HG02571 (cell line): ENCODE results near the gene RSPH3.
"Not testable (repeated sequence)": the region's sequence is repeated elsewhere in the genome, so short reads cannot be mapped to it uniquely, and the experiment has no call there.

ENCODE experiments used
- ATAC-seq: cut with Tn5 transposase; IDR thresholded peaks from one replicate; pipeline ENCODE4 v1.9.1; 2021; ENCODE audit warnings: mild to moderate bottlenecking, moderate library complexity; ENCODE audit not compliant: unreplicated experiment

RSPH3 gene

GRCh38 chr6:159025224-159025623 is 25.2 kb upstream of the RSPH3 start:
- not testable (repeated sequence) for ATAC-seq

DNA sequence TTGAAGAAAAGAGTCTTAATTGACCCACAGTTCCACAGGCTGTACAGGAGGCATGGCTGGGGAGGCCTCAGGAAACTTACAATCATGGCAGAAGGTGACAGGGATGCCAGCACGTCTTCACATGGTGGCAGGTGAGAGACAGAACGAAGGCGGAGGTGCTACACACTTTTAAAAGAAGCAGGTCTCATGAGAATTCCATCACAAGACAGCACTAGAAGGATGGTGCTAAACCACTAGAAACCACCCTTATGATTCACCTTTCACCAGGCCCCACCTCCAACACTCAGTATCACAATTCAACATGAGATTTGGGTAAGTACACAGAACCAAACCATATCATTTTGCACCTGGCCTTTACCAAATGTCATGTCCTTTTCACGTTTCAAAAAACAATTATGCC is 23.9 kb upstream of the RSPH3 start:
- no peak for ATAC-seq

DNA sequence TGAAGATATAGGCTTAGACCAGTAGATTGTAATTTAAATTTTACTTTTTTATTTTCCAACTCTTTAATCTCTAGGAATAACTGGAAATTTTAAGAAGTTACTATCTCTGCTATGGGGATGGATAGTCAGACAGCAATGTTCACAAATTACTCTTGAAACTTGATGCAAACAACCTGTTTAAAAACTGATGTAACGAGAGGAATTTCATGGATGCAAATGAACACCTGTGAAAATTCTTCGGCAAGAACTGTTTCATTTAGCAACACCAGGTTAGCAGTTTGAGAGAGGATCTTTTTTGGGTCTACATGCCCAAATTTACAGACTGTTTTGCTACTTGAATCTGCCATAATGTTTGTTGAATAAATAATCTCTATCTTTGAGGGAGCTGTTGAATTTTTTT is 20.0 kb upstream of the RSPH3 start:
- no peak for ATAC-seq

DNA sequence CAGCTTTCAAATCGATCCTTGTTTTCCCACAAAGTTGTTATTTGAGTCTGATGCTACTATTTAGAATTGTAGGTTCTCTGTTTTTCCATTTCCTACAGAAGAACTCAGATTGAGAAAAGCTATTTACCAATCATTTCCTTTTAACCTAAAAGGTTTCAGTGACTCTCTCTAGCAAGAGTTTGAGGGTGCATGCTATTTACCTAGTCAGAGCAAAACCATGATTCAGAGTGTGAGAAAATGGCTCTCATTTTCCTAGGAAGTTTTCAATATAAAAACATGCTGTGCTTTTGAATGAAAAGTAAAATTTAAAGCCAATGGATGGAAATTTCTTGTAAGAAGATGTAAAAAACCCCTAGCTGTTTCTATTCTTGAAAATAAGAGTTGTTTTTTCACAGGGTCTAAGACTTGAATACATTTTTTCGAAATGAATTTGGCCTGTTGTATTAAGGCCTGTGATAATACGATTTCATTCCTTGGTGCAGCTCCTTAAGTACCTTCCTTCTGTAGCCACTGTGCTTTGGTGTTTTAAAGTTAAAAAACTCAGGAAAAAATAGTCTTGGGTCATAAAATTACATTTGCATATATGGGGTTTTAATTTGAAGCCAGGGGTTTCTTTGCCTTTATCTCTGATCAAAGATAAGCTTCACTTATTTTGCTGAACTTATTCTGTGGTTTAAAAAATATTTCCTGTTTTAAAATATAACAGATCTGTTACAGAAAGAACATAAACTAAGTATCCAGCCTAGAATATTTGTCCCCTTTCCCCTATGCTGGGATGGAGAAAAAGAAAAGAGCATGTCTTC is 18.0 kb upstream of the RSPH3 start:
- no peak for ATAC-seq

DNA sequence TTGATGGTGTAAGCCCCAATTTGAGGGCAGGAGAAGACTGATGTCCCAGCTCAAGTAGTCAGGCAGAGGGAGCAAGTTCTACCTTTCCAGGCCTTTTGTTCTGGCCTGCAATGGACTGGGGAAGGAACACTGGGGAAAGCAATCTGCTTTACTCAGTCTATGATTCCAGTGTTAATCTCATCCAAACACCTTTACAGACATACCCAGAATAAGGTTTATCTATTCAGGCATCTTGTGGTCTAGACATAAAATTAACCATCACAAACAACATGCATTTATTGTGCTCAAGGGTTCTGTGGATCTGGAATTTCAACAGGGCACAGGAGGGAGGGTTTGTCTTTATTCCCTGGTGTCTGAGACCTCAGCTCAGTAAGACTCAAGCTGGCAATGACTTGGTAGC is 14.4 kb upstream of the RSPH3 start:
- ATAC-seq = no peak

- no peak for ATAC-seq
Measured at GRCh38 chr6:159013229-159013628, 13.2 kb upstream of the RSPH3 start.

GRCh38 chr6:159012201-159012600 is 12.2 kb upstream of the RSPH3 start:
- ATAC-seq = no peak

DNA sequence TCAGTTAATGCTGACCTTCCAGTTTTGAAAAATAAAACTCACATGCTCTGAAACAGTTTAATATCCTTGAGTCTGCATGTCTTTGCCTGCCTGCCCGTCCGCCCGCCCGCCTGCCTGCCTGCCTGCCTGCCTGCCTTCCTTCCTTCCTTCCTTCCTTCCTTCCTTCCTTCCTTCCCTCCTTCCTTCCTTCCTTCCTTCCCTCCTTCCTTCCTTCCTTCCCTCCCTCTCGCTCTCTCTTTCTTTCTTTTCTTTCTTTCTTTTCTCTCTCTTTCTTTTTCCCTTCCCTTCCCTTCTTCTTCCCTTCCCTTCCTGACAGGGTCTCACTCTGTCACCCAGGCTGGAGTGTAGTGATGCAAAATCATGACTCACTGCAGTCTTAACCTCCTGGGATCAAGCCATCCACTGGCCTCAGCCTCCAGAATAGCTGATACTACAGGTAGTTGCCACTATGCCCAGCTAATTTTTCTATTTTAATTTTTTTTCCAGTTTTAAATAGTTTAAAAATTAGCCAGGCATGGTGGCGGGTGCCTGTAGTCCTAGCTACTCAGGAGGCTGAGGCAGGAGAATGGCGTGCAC is 10.1 kb upstream of the RSPH3 start:
- not testable (repeated sequence) for ATAC-seq

DNA sequence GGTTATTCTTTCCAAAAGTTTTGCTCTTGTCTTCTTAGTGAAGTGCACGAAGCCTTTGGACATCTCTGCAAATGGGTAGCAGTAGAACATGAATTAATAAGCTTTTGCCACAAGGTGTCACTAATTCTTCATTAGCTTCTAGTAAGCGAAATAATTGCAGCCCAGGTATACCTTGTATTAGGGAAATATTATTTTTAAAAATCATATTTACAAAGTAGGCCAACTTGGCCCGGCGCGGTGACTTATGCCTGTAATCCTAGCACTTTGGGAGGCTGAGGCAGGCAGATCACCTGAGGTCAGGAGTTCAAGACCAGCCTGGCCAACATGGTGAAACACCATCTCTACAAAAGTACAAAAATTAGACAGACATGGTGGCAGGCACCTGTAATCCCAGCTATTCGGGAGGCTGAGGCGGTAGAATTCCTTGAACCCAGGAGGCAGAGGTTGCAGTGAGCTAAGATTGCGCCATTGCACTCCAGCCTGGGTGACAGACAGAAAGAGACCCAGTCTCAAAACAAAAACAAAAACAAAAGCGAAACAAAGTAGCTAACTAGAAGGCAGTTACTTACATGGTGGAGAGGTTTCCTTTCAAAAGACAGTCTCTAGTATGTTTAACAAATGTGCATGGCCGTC is 8.8 kb upstream of the RSPH3 start:
- peak; percentile 62 for ATAC-seq

GRCh38 chr6:159007510-159007909 is 7.5 kb upstream of the RSPH3 start:
- no peak for ATAC-seq

DNA sequence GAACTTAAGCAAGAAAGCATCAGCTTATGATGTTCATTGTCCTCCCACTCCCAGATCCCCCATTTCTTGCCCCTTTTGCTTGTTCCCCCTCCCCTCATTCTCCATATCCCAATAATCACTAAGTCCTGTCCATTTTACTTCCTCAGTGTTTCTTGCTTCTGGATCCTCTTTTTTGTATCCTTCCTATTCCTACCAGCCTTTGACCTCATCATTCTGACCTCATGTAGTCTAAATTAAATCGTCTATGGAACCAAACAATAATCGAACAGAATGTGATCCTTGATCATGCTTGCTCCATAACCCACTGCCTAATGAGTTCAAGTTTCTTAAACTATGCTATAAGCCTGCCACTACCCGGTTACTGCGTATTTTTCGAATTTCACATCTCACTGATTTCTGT is 5.4 kb upstream of the RSPH3 start:
- no peak for ATAC-seq

DNA sequence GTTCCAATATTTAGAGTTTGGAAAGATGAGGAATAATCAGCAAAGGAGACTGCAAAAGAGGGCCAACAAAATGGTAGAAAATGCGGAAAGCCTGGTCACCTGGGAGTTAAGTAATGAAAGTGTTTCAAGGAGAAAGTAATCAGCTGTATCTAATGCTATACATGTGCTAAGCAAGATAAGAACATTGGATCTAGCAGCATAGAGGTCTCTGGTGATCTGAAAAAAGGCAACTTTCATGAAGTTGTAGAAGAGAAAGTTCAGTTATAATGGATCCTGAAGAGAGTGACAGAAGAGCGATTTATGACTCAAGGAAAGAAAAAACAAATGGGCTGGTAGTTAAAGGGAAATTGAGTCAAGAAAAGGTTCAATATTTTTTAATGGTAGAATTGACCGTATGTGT is 4.6 kb upstream of the RSPH3 start:
- no peak for ATAC-seq

DNA sequence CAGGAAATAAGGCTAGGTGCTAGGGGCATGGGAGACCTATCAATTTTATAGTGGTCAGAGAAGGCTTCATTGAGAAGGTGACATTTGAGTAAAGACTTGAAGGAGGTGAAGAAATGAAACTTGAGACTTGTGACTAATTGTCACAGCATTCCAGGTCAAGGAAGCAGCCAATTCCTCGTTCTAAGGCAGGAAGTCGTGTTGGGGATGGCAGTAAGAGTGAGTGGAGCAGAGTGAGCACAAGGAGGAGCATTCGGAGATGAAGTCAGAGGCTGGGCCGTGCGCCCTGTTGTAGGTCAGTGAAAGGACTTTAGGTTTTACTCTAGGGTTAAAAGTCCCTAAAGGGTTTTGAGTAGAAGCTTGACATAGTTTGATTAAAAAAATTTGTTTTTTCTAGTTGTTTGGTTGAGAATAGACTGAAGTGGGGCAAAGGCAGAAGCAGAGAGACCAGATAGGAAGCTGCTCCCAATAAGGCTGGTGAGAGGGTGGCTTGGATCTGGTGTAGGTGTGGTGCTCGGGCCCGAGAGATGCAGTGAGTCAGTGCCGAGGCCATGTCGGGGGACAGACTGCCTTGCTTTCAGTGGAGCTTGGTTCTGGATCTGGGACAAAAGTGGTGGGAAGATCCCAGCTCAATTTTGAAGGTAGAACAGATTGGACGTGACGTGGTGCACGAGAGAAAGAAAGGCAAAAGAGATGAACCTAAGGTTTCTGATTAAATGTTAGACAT is 2.6 kb upstream of the RSPH3 start:
- no peak for ATAC-seq

DNA sequence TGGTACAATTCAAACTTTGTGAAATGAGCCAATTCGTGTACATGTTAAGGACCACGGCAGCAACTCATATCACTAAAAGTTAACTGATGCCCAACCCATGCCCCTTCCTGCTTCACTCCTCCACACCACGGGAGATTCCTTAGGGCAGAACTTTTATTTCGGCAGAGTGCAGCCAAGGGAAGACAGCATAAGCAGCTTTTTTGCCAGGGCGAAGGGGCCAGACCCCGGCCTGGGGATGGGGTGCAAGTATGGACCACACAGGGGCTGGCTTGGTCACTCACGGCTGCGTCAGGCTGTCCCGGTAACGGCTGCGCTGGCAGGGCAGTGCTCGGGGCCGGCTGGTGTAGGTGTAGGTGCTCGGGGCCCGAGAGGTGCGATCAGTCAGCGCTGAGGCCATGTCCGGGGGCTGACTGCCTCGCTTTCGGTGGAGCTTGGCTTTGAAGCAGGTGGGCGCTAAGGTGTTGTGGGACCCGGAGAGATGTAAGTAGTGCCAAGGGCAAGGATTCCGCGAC is 792 bp downstream of the RSPH3 start:
- peak; percentile 30 for ATAC-seq

GRCh38 chr6:158996856-158997255 is 3.1 kb downstream of the RSPH3 start:
- no peak for ATAC-seq

GRCh38 chr6:158993639-158994038 is 6.4 kb downstream of the RSPH3 start:
- no peak for ATAC-seq

DNA sequence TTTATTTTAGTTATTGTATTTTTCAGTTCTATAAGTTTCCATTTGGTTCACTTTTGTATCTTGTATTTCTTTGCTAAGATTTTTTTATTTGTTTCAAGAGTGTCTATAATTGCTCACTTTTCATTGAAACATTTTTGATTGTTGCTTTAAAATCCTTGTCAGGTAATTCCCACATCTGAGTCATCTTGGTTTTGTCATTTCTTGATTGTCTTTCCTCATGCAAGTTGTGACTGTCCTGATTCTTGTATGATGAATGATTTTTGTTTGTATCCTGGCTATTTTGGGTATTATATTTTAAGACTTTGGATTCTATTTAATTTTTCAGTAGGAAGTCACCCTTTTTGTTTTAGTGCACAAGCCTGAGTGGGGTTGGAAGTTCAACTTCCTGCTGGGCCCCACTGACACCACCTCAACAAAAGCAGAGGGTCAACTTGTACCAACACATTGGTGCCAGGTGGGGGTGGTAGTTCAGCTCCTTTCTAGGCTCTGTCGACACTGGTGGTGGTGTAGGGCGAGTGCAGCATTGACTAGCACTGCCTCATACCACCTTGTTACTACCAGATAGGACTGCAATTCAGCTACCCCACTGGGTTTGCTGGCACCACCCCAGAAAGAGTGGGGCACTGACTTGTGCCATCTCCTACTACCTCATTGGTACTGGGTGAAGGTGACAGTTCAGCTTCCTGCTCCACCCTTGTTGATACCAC is 8.8 kb downstream of the RSPH3 start:
- no peak for ATAC-seq

- ATAC-seq = not testable (repeated sequence)
Measured at GRCh38 chr6:158989711-158990110, 10.3 kb downstream of the RSPH3 start.

DNA sequence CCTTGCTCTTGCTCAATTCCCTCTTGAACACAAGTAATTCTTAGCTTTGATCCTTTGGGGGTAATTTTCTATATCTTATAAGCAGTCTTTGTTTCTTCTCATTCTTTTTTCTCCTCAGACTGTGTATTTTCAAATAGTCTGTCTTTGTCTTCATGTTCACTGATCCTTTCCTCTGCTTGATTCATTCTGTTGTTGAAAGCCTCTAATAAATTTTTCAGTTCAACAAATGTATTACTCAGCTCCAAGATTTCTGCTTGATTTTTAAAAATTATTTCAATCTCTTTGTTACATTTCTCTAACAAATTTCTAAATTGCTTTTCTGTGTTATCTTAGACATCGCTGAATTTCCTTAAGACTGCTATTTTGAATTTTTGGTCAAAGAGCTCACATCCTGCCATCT is 11.5 kb downstream of the RSPH3 start:
- no peak for ATAC-seq

DNA sequence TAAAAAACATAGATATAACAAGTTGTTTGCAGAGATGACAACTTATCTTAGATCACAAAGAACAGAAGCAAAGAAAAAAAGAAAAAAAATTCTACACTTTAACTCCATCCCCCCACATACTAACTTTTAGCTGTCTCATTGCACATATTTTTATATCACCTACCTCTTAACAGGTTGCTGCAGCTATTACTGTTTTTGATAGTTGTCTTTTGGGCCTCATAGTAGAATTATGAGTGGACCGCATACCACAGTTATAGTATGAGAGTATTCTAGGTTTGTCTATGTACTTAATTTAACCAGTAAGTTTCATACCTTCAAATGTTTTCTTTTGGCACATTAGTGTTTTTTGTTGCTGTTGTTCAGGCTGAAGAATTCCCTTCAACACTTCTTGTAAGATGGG is 12.3 kb downstream of the RSPH3 start:
- no peak for ATAC-seq

GRCh38 chr6:158978757-158979156 is 21.2 kb downstream of the RSPH3 start:
- no peak for ATAC-seq
